Esophagus squamous epithelium (tissue), 4 donors: ENCODE measurements around the gene TAF4.

Source experiments
- CTCF ChIP-seq, 6 experiments: fragments of 450-650 bp in 4 of 6; fragments of 200-600 bp in 2 of 6; sonication (generic) in 2 of 6; IDR thresholded peaks; one replicate each; pipeline ENCODE4 v1.5.1; 2016 to 2019; ENCODE audit warnings: antibody characterized with exemption in 6 of 6, mild to moderate bottlenecking in 4 of 6, moderate library complexity in 4 of 6
- POLR2A ChIP-seq, 4 donors: fragments of 450-650 bp; IDR thresholded peaks; one replicate each; pipeline ENCODE4 v1.6.1; 2017; ENCODE audit warnings: antibody characterized with exemption in 4 of 4, mild to moderate bottlenecking in 4 of 4, moderate library complexity in 3 of 4

GRCh38 chr20:62079166-62079565, 13.5 kb upstream of the TAF4 start:
- TF ChIP-seq POLR2A (IDR thresholded peaks at IDR 0.05) (no peak), CTCF (IDR thresholded peaks at IDR 0.05) (no peak)
